H1 (cell line): ENCODE data around the gene C2orf80. TPM values are rescaled to one million over a fixed set of nuclear protein-coding genes. Genes with fewer than 3 reads are reported as not detected.

Source experiments
- CTCF ChIA-PET: fragments of 300-600 bp; sonication (Branson Sonifier 250); formaldehyde crosslinking; loops from one replicate; lab custom pipeline; 2021; ENCODE audit not compliant: partially characterized antibody; lab: Charles Lee
- POLR2A ChIA-PET: fragments of 300-600 bp; sonication (Branson Sonifier 250); formaldehyde crosslinking; loops from one replicate; lab custom pipeline; 2021; ENCODE audit warnings: inconsistent platforms; ENCODE audit not compliant: partially characterized antibody; lab: Charles Lee
- DNase-seq, 2 experiments: peaks; one replicate each; pipeline versions ENCODE4 v3.0.0 to v3.0.0-alpha.2; 2010 to 2022; ENCODE audit warnings: low spot score in 2 of 2, low read depth in 1 of 2, mixed read lengths in 1 of 2
- FAIRE-seq: peaks from 2 replicates; lab custom pipeline; 2011; peaks lifted over from hg19 to GRCh38; lab: Jason Lieb, UNC
- H2AFZ ChIP-seq: 2 replicates; pipeline ENCODE4 v1.8.1; 2012; ENCODE audit warnings: low read length, inconsistent platforms
- H2AK5ac ChIP-seq: 2 replicates; pipeline ENCODE4 v1.6.1; 2013; ENCODE audit warnings: low read depth, low read length
- H2BK120ac ChIP-seq: replicated peaks from 2 replicates; pipeline ENCODE3; 2013; ENCODE audit warnings: low read depth, low read length, inconsistent platforms
- H2BK12ac ChIP-seq: 2 replicates; pipeline ENCODE4 v1.6.1; 2013; ENCODE audit warnings: low read depth, low read length
- H2BK15ac ChIP-seq: 2 replicates; pipeline ENCODE4 v1.6.1; 2013; ENCODE audit warnings: low read length
- H2BK20ac ChIP-seq: 2 replicates; pipeline ENCODE4 v1.6.1; 2013; ENCODE audit warnings: low read length
- H2BK5ac ChIP-seq: 2 replicates; pipeline ENCODE4 v1.6.1; 2013; ENCODE audit warnings: low read depth, low read length
- H3K14ac ChIP-seq: 2 replicates; pipeline ENCODE4 v1.6.1; 2013; ENCODE audit warnings: inconsistent platforms; ENCODE audit not compliant: insufficient read length
- H3K18ac ChIP-seq: 2 replicates; pipeline ENCODE4 v1.6.1; 2013; ENCODE audit warnings: low read length; ENCODE audit errors: extremely low read depth
- H3K23ac ChIP-seq: 2 replicates; pipeline ENCODE4 v1.6.1; 2013; ENCODE audit warnings: inconsistent platforms; ENCODE audit not compliant: insufficient read length
- H3K23me2 ChIP-seq: 2 replicates; pipeline ENCODE4 v1.6.1; 2013; ENCODE audit warnings: low read depth, low read length
- H3K27ac ChIP-seq: 2 replicates; pipeline ENCODE4 v1.6.1; 2011; ENCODE audit warnings: low read depth, low read length, inconsistent platforms
- H3K27me3 ChIP-seq, 4 experiments: replicated peaks in 1 of 4; 1 replicate in 1 of 4; 2 replicates in 3 of 4; pipeline versions ENCODE4 v1.6.1 to v1.8.1; 2011 to 2013; ENCODE audit warnings: low read length in 3 of 4, mild to moderate bottlenecking in 3 of 4, inconsistent platforms in 2 of 4, mixed read lengths in 2 of 4, moderate library complexity in 1 of 4; ENCODE audit not compliant: control insufficient read depth in 3 of 4, insufficient read depth in 3 of 4; ENCODE audit errors: extremely low read depth in 1 of 4
- H3K36me3 ChIP-seq, 4 experiments: 2 replicates each; pipeline versions ENCODE4 v1.6.1 to v1.8.1; 2011 to 2013; ENCODE audit warnings: mild to moderate bottlenecking in 4 of 4, low read length in 3 of 4, moderate library complexity in 2 of 4, control low read depth in 1 of 4, inconsistent platforms in 1 of 4; ENCODE audit not compliant: insufficient read depth in 4 of 4, control insufficient read depth in 2 of 4
- H3K4ac ChIP-seq: replicated peaks from 2 replicates; pipeline ENCODE3; 2013; ENCODE audit warnings: low read length, low read depth, mixed read lengths, inconsistent platforms; ENCODE audit not compliant: insufficient read length
- H3K4me1 ChIP-seq, 4 experiments: replicated peaks in 1 of 4; 1 replicate in 1 of 4; 2 replicates in 3 of 4; pipeline versions ENCODE4 v1.6.1 to v1.8.1; 2011 to 2013; ENCODE audit warnings: low read length in 3 of 4, inconsistent platforms in 2 of 4, mixed read lengths in 1 of 4; ENCODE audit not compliant: insufficient read depth in 4 of 4, control insufficient read depth in 3 of 4
- H3K4me2 ChIP-seq, 2 experiments: 2 replicates each; pipeline versions ENCODE4 v1.6.1 to v1.8.1; 2011 to 2013; ENCODE audit warnings: low read depth in 2 of 2, low read length in 2 of 2, control low read depth in 1 of 2, inconsistent platforms in 1 of 2, mild to moderate bottlenecking in 1 of 2; ENCODE audit not compliant: insufficient read depth in 1 of 2
- H3K4me3 ChIP-seq, 4 experiments: fragments of 200-600, 300-600 bp in 1 of 4; sonication (generic), shearing (Covaris generic), sonication (Bioruptor Twin) in 1 of 4; 2 replicates each; pipeline versions ENCODE4 v1.5.1 to v1.8.1; 2011 to 2016; ENCODE audit warnings: low read length in 4 of 4, low read depth in 3 of 4, control low read depth in 2 of 4, inconsistent platforms in 2 of 4, mild to moderate bottlenecking in 2 of 4, mixed read lengths in 1 of 4, moderate library complexity in 1 of 4; ENCODE audit not compliant: insufficient read depth in 2 of 4; ENCODE audit errors: extremely low read depth in 1 of 4
- H3K56ac ChIP-seq: replicated peaks from 2 replicates; pipeline ENCODE3; 2013; ENCODE audit warnings: low read depth, mild to moderate bottlenecking, mixed read lengths, low read length, inconsistent platforms; ENCODE audit not compliant: insufficient read length
- H3K79me1 ChIP-seq: 2 replicates; pipeline ENCODE4 v1.6.1; 2013; ENCODE audit warnings: low read depth, low read length, control low read depth
- H3K79me2 ChIP-seq, 2 experiments: 2 replicates each; pipeline versions ENCODE4 v1.6.1 to v1.8.1; 2012 to 2013; ENCODE audit warnings: low read length in 2 of 2, mild to moderate bottlenecking in 2 of 2, inconsistent platforms in 1 of 2; ENCODE audit not compliant: insufficient read depth in 2 of 2, control insufficient read depth in 1 of 2
- H3K9ac ChIP-seq, 4 experiments: replicated peaks in 1 of 4; 1 replicate in 1 of 4; 2 replicates in 3 of 4; pipeline versions ENCODE4 v1.6.1 to v1.8.1; 2011 to 2013; ENCODE audit warnings: low read depth in 3 of 4, low read length in 3 of 4, control low read depth in 2 of 4, mild to moderate bottlenecking in 2 of 4, moderate library complexity in 2 of 4, inconsistent platforms in 1 of 4; ENCODE audit errors: extremely low read depth in 1 of 4
- H3K9me3 ChIP-seq, 2 experiments: 2 replicates each; pipeline versions ENCODE4 v1.6.1 to v1.8.1; 2012 to 2013; ENCODE audit warnings: mild to moderate bottlenecking in 2 of 2, moderate library complexity in 2 of 2, control low read depth in 1 of 2, inconsistent platforms in 1 of 2, low read depth in 1 of 2, low read length in 1 of 2, mixed read lengths in 1 of 2; ENCODE audit not compliant: insufficient read depth in 2 of 2
- H4K20me1 ChIP-seq, 2 experiments: replicated peaks in 1 of 2; 2 replicates each; pipeline versions ENCODE3 to v1.8.1; 2011 to 2013; ENCODE audit warnings: inconsistent platforms in 2 of 2, low read length in 2 of 2, mild to moderate bottlenecking in 1 of 2; ENCODE audit not compliant: insufficient read depth in 2 of 2, control insufficient read depth in 1 of 2
- H4K5ac ChIP-seq: 2 replicates; pipeline ENCODE4 v1.6.1; 2013; ENCODE audit warnings: low read length, low read depth, mixed read lengths, inconsistent platforms; ENCODE audit not compliant: insufficient read length
- H4K8ac ChIP-seq: 2 replicates; pipeline ENCODE4 v1.8.0; 2013; ENCODE audit warnings: mild to moderate bottlenecking, moderate library complexity, low read length, inconsistent platforms; ENCODE audit not compliant: insufficient read depth; ENCODE audit errors: extremely low read depth
- H4K91ac ChIP-seq: replicated peaks from 2 replicates; pipeline ENCODE3; 2013; ENCODE audit warnings: low read length, mixed read lengths, inconsistent platforms; ENCODE audit not compliant: insufficient read length
- ATF2 ChIP-seq: IDR thresholded peaks from 2 replicates; pipeline ENCODE4 v1.6.1; 2012; ENCODE audit warnings: low read length, inconsistent platforms
- ATF3 ChIP-seq: IDR thresholded peaks from 2 replicates; pipeline ENCODE4 v1.6.1; 2011; ENCODE audit warnings: low read depth, mild to moderate bottlenecking, low read length; ENCODE audit not compliant: insufficient read depth
- CTBP2 ChIP-seq: IDR thresholded peaks from 2 replicates; pipeline ENCODE4 v1.7.0; 2011; ENCODE audit warnings: borderline replicate concordance, mild to moderate bottlenecking, moderate library complexity, mixed read lengths, low read length; ENCODE audit not compliant: insufficient read depth, insufficient read length
- GABPA ChIP-seq: IDR thresholded peaks from 2 replicates; pipeline ENCODE4 v1.6.1; 2011; ENCODE audit warnings: mild to moderate bottlenecking, low read length, moderate library complexity, borderline replicate concordance; ENCODE audit not compliant: insufficient read depth
- KDM1A ChIP-seq: fragments of 200-600, 300-600 bp; sonication (generic); IDR thresholded peaks from 2 replicates; pipeline ENCODE4 v1.7.1; 2016; ENCODE audit warnings: mild to moderate bottlenecking, low read length, borderline replicate concordance
- KDM4A ChIP-seq: IDR thresholded peaks from one replicate; pipeline ENCODE4 v1.7.1; 2012; ENCODE audit warnings: low read depth, mild to moderate bottlenecking, moderate library complexity, low read length, inconsistent platforms; ENCODE audit not compliant: severe bottlenecking
- RBBP5 ChIP-seq: IDR thresholded peaks from 2 replicates; pipeline ENCODE4 v1.7.1; 2012; ENCODE audit warnings: low read depth, mild to moderate bottlenecking, inconsistent platforms, low read length, moderate library complexity, borderline replicate concordance
- RXRA ChIP-seq: IDR thresholded peaks from 2 replicates; pipeline ENCODE4 v1.6.1; 2011; ENCODE audit warnings: low read depth, mild to moderate bottlenecking, low read length, moderate library complexity; ENCODE audit not compliant: insufficient read depth
- SP1 ChIP-seq: IDR thresholded peaks from 2 replicates; pipeline ENCODE4 v1.6.1; 2011; ENCODE audit warnings: low read depth, low read length
- TAF7 ChIP-seq: optimal IDR thresholded peaks from 2 replicates; pipeline ENCODE3; 2011; ENCODE audit warnings: low read depth, mild to moderate bottlenecking, inconsistent platforms, low read length, moderate library complexity, borderline replicate concordance
- TBP ChIP-seq: IDR thresholded peaks from 2 replicates; pipeline ENCODE4 v1.6.1; 2011; ENCODE audit warnings: low read depth, low read length, improper control_type of control experiment
- TCF12 ChIP-seq: IDR thresholded peaks from 2 replicates; pipeline ENCODE4 v1.6.1; 2011; ENCODE audit warnings: low read depth, mild to moderate bottlenecking, low read length
- polyA plus RNA-seq, 7 experiments: library from polyadenylated mRNA; depleted of rRNA in 3 of 7; stranded (reverse) in 5 of 7; unstranded in 2 of 7; fragments of >200 nt in 5 of 7; fragments of 200-250 nt in 2 of 7; gene quantifications; 1 replicate in 5 of 7; 2 replicates in 1 of 7; 4 replicates in 1 of 7; pipeline versions ENCODE4 v1.2.1 to v1.2.3, GENCODE V29; 2011 to 2013; ENCODE audit warnings: missing spikeins in 2 of 7, mixed read lengths in 2 of 7
- total RNA-seq: library from RNA; stranded (reverse); fragmentation: NEBNext Ultra II Directional; extraction: Animal tissue kit (Norgen Biotek cat#: 25700); gene quantifications from 2 replicates; pipeline ENCODE4 v1.2.1, GENCODE V29; 2021

The C2orf80 gene
- total and polyA plus RNA-seq, 2 of the 8 experiments (the other 6 are each of a cell fraction or from before 2014, with no cell fraction given): 0.97 to 1.1 TPM

GRCh38 chr2:208150094-208150493 is 39.7 kb downstream of the C2orf80 start:
- Histone ChIP-seq H2BK12ac (no peak overlapping the region), H4K5ac (no peak overlapping the region), H3K18ac (no peak overlapping the region), H2AK5ac (no peak overlapping the region), H4K91ac (no peak overlapping the region), H3K4me1 (0 out of 7 replicates have a peak, but pooled peaks cover 0 to 3% (median 0%) of the 10 kb centered on the region in 4 experiments), H3K56ac (no peak overlapping the region), H2AFZ (no peak overlapping the region), H4K20me1 (no peaks in the 10 kb centered on the region), H3K9me3 (0 out of 4 replicates have a peak, but pooled peaks cover 2 to 5% of the 10 kb centered on the region in 2 experiments), H2BK5ac (no peak overlapping the region), H3K9ac (no peak overlapping the region), H3K4me2 (no peak overlapping the region), H3K36me3 (no peaks in the 10 kb centered on the region), H3K4me3 (no peak overlapping the region), H3K4ac (no peak overlapping the region), H3K23ac (no peak overlapping the region), H3K23me2 (no peaks in the 10 kb centered on the region), H2BK20ac (no peak overlapping the region), H3K14ac (no peak overlapping the region), H3K27me3 (no peaks in the 10 kb centered on the region; a peak in 1 of 7 replicates), H4K8ac (no peak overlapping the region), H3K27ac (no peak overlapping the region), H2BK15ac (no peak overlapping the region), H3K79me1 (no peaks in the 10 kb centered on the region), H2BK120ac (no peak overlapping the region), H3K79me2 (no peaks in the 10 kb centered on the region)
- POLR2A ChIA-PET: interaction anchor here (1.1 kb wide), 1 partner anchor 11 kb away, joined by 3 read pairs; no protein-coding TSS in a partner anchor
- no peak for DNase-seq
- CTCF ChIA-PET: interaction anchor here (1.0 to 6.5 kb wide), 7 partner anchors 10 to 517 kb away, joined by 3 to 56 read pairs (median 3); partner anchors contain the start of gene IDH1
- FAIRE-seq: no peak
- no peak for TF ChIP-seq RBBP5
- TF ChIP-seq TBP: no peak
- no peak for TF ChIP-seq SP1
- no peak for TF ChIP-seq ATF2
- no peak for TF ChIP-seq GABPA
- TF ChIP-seq KDM1A: no peak
- TF ChIP-seq TCF12: no peak
- no peak for TF ChIP-seq CTBP2
- TF ChIP-seq KDM4A: no peak
- no peak for TF ChIP-seq RXRA
- TF ChIP-seq TAF7: no peak
- TF ChIP-seq ATF3: no peak
